ENCODE measurements around the gene SLX9. TPM values are rescaled to one million over a fixed set of nuclear protein-coding genes. Genes with fewer than 3 reads are reported as not detected.
A peak's percentile ranks its signal among the peaks of the same experiment; 100 is the strongest.

The SLX9 gene
- total RNA-seq, 6 donors from 2014 or later: 5.5 to 34.6 (median 22.8) TPM

GRCh38 chr21:44908908-44909307 lies 30.9 kb upstream of the SLX9 start:
- Histone ChIP-seq H3K27ac (peak overlapping the region in 2 of 4 donors; percentile 56 to 75), H3K27me3 (no peaks in the 10 kb centered on the region), H3K36me3 (no peaks in the 10 kb centered on the region), H3K4me3 (no peak overlapping the region), H3K4me1 (peaks cover 38 to 59% (median 48%) of the 10 kb centered on the region in 4 donors), H3K9me3 (no peaks in the 10 kb centered on the region)
- DNase-seq (peak in 1 of 2 donors; percentile 71), ATAC-seq (ENCODE audit: low FRiP score in 2 of 2) (no peak)
- whole genome bisulfite sequencing, 2 donors: 86 to 96% methylated on average over 21 of the region's 21 CpGs
- TF ChIP-seq POLR2AphosphoS5 (IDR thresholded peaks at IDR 0.05) (no peak), CTCF (IDR thresholded peaks at IDR 0.05) (no peak), POLR2A (IDR thresholded peaks at IDR 0.05) (no peak), EP300 (IDR thresholded peaks at IDR 0.05) (no peak)

GRCh38 chr21:44909719-44910118 lies 30.1 kb upstream of the SLX9 start:
- no peaks in the 10 kb centered on the region for H3K9me3 ChIP-seq
- no peak for TF ChIP-seq EP300 (IDR thresholded peaks at IDR 0.05)
- no peak for TF ChIP-seq POLR2A (IDR thresholded peaks at IDR 0.05)
- no peak for TF ChIP-seq POLR2AphosphoS5 (IDR thresholded peaks at IDR 0.05)
- no peak for TF ChIP-seq CTCF (IDR thresholded peaks at IDR 0.05)
- ATAC-seq (ENCODE audit: low FRiP score in 2 of 2) (no peak), DNase-seq (no peak)
- no peaks in the 10 kb centered on the region for H3K27me3 ChIP-seq
- peaks cover 38 to 66% (median 56%) of the 10 kb centered on the region in 4 donors for H3K4me1 ChIP-seq
- no peaks in the 10 kb centered on the region for H3K36me3 ChIP-seq
- 85 to 87% methylated on average over 9 of the region's 9 CpGs for WGBS, 2 donors
- no peak overlapping the region for H3K4me3 ChIP-seq
- peak overlapping the region in 2 of 4 donors; percentile 1 to 85 for H3K27ac ChIP-seq

GRCh38 chr21:44910229-44911067 lies 29.4 kb upstream of the SLX9 start:
- no peaks in the 10 kb centered on the region for H3K36me3 ChIP-seq
- peak overlapping the region in 2 of 4 donors; percentile 81 to 85 for H3K27ac ChIP-seq
- ATAC-seq (ENCODE audit: low FRiP score in 2 of 2) (no peak), DNase-seq (peak in 1 of 2 donors; percentile 70)
- TF ChIP-seq POLR2AphosphoS5 (IDR thresholded peaks at IDR 0.05): no peak
- TF ChIP-seq EP300 (IDR thresholded peaks at IDR 0.05): no peak
- TF ChIP-seq POLR2A (IDR thresholded peaks at IDR 0.05): no peak
- TF ChIP-seq CTCF (IDR thresholded peaks at IDR 0.05): no peak
- H3K27me3 ChIP-seq: no peaks in the 10 kb centered on the region
- H3K9me3 ChIP-seq: no peaks in the 10 kb centered on the region
- WGBS, 2 donors: 88 to 89% methylated on average over 11 to 26 of the region's 27 CpGs
- no peak overlapping the region for H3K4me3 ChIP-seq
- peaks cover 38 to 66% (median 60%) of the 10 kb centered on the region in 4 donors for H3K4me1 ChIP-seq

- DNase-seq (no peak), ATAC-seq (ENCODE audit: low FRiP score in 2 of 2) (no peak)
- Histone ChIP-seq H3K27ac (peak overlapping the region; percentile 71 to 85 (median 83)), H3K27me3 (no peaks in the 10 kb centered on the region), H3K36me3 (no peaks in the 10 kb centered on the region), H3K4me3 (peak overlapping the region in 2 of 4 donors; percentile 13 to 20), H3K4me1 (peaks cover 38 to 66% (median 58%) of the 10 kb centered on the region in 4 donors), H3K9me3 (no peaks in the 10 kb centered on the region)
- 55 to 60% methylated on average over 9 to 10 of the region's 10 CpGs for WGBS, 2 donors
- TF ChIP-seq EP300 (IDR thresholded peaks at IDR 0.05) (no peak), POLR2AphosphoS5 (IDR thresholded peaks at IDR 0.05) (no peak), CTCF (IDR thresholded peaks at IDR 0.05) (no peak), POLR2A (IDR thresholded peaks at IDR 0.05) (no peak)
Observed at GRCh38 chr21:44911068-44911383, 28.8 kb upstream of the SLX9 start.
